ENCODE data around the gene ZNF324. TPM values are rescaled to one million over a fixed set of nuclear protein-coding genes. Genes with fewer than 3 reads are reported as not detected.

ZNF324 gene
- total and polyA plus RNA-seq, 2 of the 13 experiments (the other 11 are each of a cell fraction or from before 2014, with no cell fraction given), result 1.1 to 4.7 TPM

DNA sequence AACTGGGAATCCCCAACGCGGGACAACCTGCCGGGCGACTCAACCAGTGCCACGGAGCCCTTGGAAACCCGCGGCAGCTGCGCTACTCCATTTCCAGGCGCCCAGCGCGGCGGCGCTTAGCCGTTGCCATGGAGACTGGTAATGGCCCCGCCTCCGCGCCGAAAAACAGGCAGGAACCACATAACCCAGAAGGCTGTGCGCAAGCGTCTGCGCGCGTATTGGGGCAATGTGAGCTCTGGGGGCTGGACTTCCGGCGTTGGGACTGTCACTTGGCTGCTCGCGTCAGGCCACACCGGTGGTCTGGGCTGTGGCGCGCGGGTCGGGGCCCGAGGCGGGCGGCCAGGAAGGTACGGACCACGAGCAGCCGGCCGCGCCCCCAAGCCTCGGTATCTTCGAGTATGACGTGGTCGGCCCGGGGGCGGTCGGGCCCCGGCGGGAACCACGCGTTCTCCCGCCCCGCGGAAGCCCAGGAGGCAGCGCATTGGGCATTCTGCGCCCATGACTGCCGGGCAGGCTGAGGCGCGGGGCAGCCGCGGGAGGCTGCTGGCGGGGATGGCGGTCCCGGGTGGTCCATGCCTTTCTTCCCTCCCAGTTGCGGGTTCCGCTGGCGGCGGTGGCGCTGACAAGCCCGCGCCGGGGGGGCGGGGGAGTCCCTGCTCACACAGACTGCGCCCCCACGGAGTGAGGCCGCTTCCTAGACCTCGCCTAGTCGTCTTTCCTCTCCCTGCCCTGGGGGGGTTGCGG is 15.3 kb upstream of the ZNF324 start, which contains the start of gene ZNF324B (continued):
- TF ChIP-seq, protein P1, sequence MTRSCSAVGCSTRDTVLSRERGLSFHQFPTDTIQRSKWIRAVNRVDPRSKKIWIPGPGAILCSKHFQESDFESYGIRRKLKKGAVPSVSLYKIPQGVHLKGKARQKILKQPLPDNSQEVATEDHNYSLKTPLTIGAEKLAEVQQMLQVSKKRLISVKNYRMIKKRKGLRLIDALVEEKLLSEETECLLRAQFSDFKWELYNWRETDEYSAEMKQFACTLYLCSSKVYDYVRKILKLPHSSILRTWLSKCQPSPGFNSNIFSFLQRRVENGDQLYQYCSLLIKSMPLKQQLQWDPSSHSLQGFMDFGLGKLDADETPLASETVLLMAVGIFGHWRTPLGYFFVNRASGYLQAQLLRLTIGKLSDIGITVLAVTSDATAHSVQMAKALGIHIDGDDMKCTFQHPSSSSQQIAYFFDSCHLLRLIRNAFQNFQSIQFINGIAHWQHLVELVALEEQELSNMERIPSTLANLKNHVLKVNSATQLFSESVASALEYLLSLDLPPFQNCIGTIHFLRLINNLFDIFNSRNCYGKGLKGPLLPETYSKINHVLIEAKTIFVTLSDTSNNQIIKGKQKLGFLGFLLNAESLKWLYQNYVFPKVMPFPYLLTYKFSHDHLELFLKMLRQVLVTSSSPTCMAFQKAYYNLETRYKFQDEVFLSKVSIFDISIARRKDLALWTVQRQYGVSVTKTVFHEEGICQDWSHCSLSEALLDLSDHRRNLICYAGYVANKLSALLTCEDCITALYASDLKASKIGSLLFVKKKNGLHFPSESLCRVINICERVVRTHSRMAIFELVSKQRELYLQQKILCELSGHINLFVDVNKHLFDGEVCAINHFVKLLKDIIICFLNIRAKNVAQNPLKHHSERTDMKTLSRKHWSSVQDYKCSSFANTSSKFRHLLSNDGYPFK (CRISPR knock-in tag; IDR thresholded peaks at IDR 0.05; ENCODE audit: borderline replicate concordance), result peak; percentile 57; the same call in 1 of the 2 replicates
- TF ChIP-seq, protein P2, sequence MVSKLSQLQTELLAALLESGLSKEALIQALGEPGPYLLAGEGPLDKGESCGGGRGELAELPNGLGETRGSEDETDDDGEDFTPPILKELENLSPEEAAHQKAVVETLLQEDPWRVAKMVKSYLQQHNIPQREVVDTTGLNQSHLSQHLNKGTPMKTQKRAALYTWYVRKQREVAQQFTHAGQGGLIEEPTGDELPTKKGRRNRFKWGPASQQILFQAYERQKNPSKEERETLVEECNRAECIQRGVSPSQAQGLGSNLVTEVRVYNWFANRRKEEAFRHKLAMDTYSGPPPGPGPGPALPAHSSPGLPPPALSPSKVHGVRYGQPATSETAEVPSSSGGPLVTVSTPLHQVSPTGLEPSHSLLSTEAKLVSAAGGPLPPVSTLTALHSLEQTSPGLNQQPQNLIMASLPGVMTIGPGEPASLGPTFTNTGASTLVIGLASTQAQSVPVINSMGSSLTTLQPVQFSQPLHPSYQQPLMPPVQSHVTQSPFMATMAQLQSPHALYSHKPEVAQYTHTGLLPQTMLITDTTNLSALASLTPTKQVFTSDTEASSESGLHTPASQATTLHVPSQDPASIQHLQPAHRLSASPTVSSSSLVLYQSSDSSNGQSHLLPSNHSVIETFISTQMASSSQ (IDR thresholded peaks at IDR 0.05; ENCODE audit: low read depth), result no peak
- TF ChIP-seq, protein P2 (CRISPR knock-in tag; IDR thresholded peaks at IDR 0.05; ENCODE audit: borderline replicate concordance), result no peak
- TF ChIP-seq ZNF557 (CRISPR knock-in tag; IDR thresholded peaks at IDR 0.05) (no peak), SAFB2 (CRISPR knock-in tag; IDR thresholded peaks at IDR 0.05; ENCODE audit: borderline replicate concordance, low read depth) (no peak), ERF (CRISPR knock-in tag; IDR thresholded peaks at IDR 0.05) (peak; percentile 52), ZNF841 (CRISPR knock-in tag; IDR thresholded peaks at IDR 0.05; ENCODE audit: borderline replicate concordance) (no peak), REL (CRISPR knock-in tag; conservative IDR thresholded peaks at IDR 0.05) (0 out of 2 replicates have a peak, but pooled peaks have one; percentile 71), ZNF564 (CRISPR knock-in tag; IDR thresholded peaks at IDR 0.05) (no peak), CBFB (CRISPR knock-in tag; IDR thresholded peaks at IDR 0.05) (no peak), EP300 (IDR thresholded peaks at IDR 0.05; ENCODE audit: low read depth in 2 of 2, low read length in 2 of 2) (no peak), EP300 (CRISPR knock-in tag; IDR thresholded peaks at IDR 0.05; ENCODE audit: borderline replicate concordance) (no peak), TRIM24 (CRISPR knock-in tag; IDR thresholded peaks at IDR 0.05) (no peak), KLF12 (CRISPR knock-in tag; IDR thresholded peaks at IDR 0.05; ENCODE audit: borderline replicate concordance) (no peak), KDM3A (CRISPR knock-in tag; IDR thresholded peaks at IDR 0.05; ENCODE audit: low read depth) (no peak), ZNF672 (CRISPR knock-in tag; IDR thresholded peaks at IDR 0.05) (no peak), ZNF577 (CRISPR knock-in tag; IDR thresholded peaks at IDR 0.05; ENCODE audit: borderline replicate concordance, low read depth) (no peak), HMGXB4 (CRISPR knock-in tag; IDR thresholded peaks at IDR 0.05; ENCODE audit: borderline replicate concordance in 1 of 2, low read depth in 1 of 2) (0 out of 4 replicates have a peak, but pooled peaks of 1 of the 2 experiments have one; percentile 26), ZNF567 (CRISPR knock-in tag; IDR thresholded peaks at IDR 0.05; ENCODE audit: borderline replicate concordance) (no peak)
- TF ChIP-seq, protein P3, sequence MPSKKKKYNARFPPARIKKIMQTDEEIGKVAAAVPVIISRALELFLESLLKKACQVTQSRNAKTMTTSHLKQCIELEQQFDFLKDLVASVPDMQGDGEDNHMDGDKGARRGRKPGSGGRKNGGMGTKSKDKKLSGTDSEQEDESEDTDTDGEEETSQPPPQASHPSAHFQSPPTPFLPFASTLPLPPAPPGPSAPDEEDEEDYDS (CRISPR knock-in tag; IDR thresholded peaks at IDR 0.05), result peak; percentile 47
